Stomach (tissue), 19 donors: ENCODE measurements around the gene OR5V1. TPM values are rescaled to one million over a fixed set of nuclear protein-coding genes. Genes with fewer than 3 reads are reported as not detected.

Experiments used
- DNase-seq, 2 donors: peaks; one replicate each; pipeline versions ENCODE4 v3.0.0 to v3.0.0-alpha.2; 2013 to 2019
- H3K27ac ChIP-seq, 5 donors: fragments of 200-600 bp in 4 of 5; sonication (generic) in 4 of 5; one replicate each; pipeline ENCODE4 v1.5.1; 2013 to 2019; ENCODE audit warnings: mild to moderate bottlenecking in 1 of 5, moderate library complexity in 1 of 5
- H3K27me3 ChIP-seq, 3 donors: fragments of 200-600 bp; sonication (generic); one replicate each; pipeline ENCODE4 v1.5.1; 2017 to 2019; ENCODE audit warnings: mixed run types in 1 of 3
- H3K36me3 ChIP-seq, 4 donors: fragments of 200-600 bp; sonication (generic); 1 replicate in 3 of 4; 2 replicates in 1 of 4; pipeline ENCODE4 v1.5.1; 2016 to 2019
- H3K4me1 ChIP-seq, 4 donors: fragments of 200-600 bp; sonication (generic); one replicate each; pipeline ENCODE4 v1.5.1; 2016 to 2019
- H3K4me3 ChIP-seq, 4 donors: fragments of 200-600 bp; sonication (generic) in 3 of 4; one replicate each; pipeline ENCODE4 v1.5.1; 2016 to 2019; ENCODE audit warnings: mild to moderate bottlenecking in 1 of 4
- H3K9me3 ChIP-seq, 4 donors: fragments of 200-600 bp; sonication (generic); one replicate each; pipeline ENCODE4 v1.5.1; 2016 to 2019
- EP300 ChIP-seq: sonication (generic); formaldehyde crosslinking; IDR thresholded peaks from one replicate; pipeline ENCODE4 v1.6.1; 2017; ENCODE audit warnings: antibody characterized with exemption
- POLR2A ChIP-seq, 4 donors: fragments of 450-650 bp; IDR thresholded peaks; one replicate each; pipeline ENCODE4 v1.6.1; 2016; ENCODE audit warnings: antibody characterized with exemption in 4 of 4, control low read depth in 2 of 4, mild to moderate bottlenecking in 1 of 4, moderate library complexity in 1 of 4
- POLR2AphosphoS5 ChIP-seq, 3 donors: sonication (generic); formaldehyde crosslinking; IDR thresholded peaks; one replicate each; pipeline ENCODE4 v1.6.1; 2016; ENCODE audit warnings: antibody characterized with exemption in 3 of 3
- WGBS, 5 donors: extraction: QIAGEN DNeasy Blood & Tissue Kit in 3 of 5; methylation state at CpG; one replicate each; pipeline versions ENCODE4 v1.1.5 to v1.1.7; 2013 to 2018; 5-methylcytosine and 5-hydroxymethylcytosine counted together
- intact Hi-C: fragments of 100-400 bp; cut with DNase I; formaldehyde crosslinking; loops from one replicate; pipeline ENCODE4 v1.15.1; 2023; ENCODE audit warnings: low total_unique reads
- long read RNA-seq, 10 donors: transcript quantifications; one replicate each; lab custom pipeline, GENCODE V29; 2026
- polyA plus RNA-seq, 3 donors: library from polyadenylated mRNA; stranded (reverse); fragments of 200-250 nt; gene quantifications; one replicate each; pipeline ENCODE4 v1.2.3, GENCODE V29; 2013
- total RNA-seq, 5 donors: library from RNA; depleted of rRNA; stranded (reverse); fragments of >200 nt; gene quantifications; one replicate each; pipeline versions ENCODE4 v1.1.0 to v1.2.3, GENCODE V29; 2014 to 2016
- TF ChIP-seq, protein P1 (sequence below), 7 experiments: fragments of 450-650 bp in 4 of 7; fragments of 200-600 bp in 3 of 7; sonication (generic) in 3 of 7; IDR thresholded peaks; one replicate each; pipeline ENCODE4 v1.5.1; 2016 to 2019; ENCODE audit warnings: antibody characterized with exemption in 7 of 7, control low read depth in 2 of 7, mild to moderate bottlenecking in 1 of 7
- donor health status: healthy with polysubstance abuse.
- donor health status: Bipolar disorder and iron deficiency.
- donor health status: healthy.

OR5V1 gene
- total RNA-seq (not detected), polyA plus RNA-seq (not detected)
- long read RNA-seq, donor 1 = 0 reads
- long read RNA-seq, donor 2 = 0 reads
- long read RNA-seq, donor 3 = 0 reads
- long read RNA-seq, donor 4 = 0 reads
- long read RNA-seq, donor 5 = 0 reads
- long read RNA-seq, donor 6 = 0 reads
- long read RNA-seq, donor 7 = 0 reads
- long read RNA-seq, donor 8 = 0 reads
- long read RNA-seq, donor 9 = 0 reads
- long read RNA-seq, donor 10 = 0 reads

DNA sequence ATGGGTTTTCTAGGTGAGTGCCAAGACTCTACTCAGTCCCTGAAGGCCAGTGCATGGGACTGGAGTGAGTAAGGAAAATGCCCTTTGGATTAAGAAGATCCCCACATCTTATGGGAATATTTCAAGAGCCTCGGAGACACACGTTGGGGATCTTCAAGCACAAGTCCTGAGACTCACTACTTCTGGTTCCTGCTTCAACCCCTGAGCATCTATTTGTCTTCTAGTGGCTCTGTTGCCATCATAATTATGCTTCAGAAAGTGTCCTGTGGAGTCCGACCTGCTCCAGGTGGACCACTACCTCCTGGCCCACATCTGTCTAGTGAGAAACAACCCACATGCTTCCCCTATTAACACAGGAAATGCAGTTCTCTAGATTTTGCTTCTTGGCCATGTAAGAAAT lies at the start of gene OR5V1:
TSS of gene OR5V1 (minus strand) at position 101 of the 400 bp plus-strand sequence. CDS start 12,670 bp downstream, outside the sequence.
- Histone ChIP-seq H3K9me3 (peaks cover 0 to 6% (median 0%) of the 10 kb centered on the region in 4 donors), H3K36me3 (no peaks in the 10 kb centered on the region), H3K4me1 (no peaks in the 10 kb centered on the region), H3K27ac (no peak within 1 kb of the TSS), H3K27me3 (no peaks in the 10 kb centered on the region), H3K4me3 (no peak within 1 kb of the TSS)
- DNase-seq = no peak
- 65 to 80% (median 79%) methylated on average over 3 of the region's 3 CpGs for WGBS, 5 donors
- no peak for TF ChIP-seq EP300
- TF ChIP-seq, protein P1, sequence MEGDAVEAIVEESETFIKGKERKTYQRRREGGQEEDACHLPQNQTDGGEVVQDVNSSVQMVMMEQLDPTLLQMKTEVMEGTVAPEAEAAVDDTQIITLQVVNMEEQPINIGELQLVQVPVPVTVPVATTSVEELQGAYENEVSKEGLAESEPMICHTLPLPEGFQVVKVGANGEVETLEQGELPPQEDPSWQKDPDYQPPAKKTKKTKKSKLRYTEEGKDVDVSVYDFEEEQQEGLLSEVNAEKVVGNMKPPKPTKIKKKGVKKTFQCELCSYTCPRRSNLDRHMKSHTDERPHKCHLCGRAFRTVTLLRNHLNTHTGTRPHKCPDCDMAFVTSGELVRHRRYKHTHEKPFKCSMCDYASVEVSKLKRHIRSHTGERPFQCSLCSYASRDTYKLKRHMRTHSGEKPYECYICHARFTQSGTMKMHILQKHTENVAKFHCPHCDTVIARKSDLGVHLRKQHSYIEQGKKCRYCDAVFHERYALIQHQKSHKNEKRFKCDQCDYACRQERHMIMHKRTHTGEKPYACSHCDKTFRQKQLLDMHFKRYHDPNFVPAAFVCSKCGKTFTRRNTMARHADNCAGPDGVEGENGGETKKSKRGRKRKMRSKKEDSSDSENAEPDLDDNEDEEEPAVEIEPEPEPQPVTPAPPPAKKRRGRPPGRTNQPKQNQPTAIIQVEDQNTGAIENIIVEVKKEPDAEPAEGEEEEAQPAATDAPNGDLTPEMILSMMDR (IDR thresholded peaks at IDR 0.05) = no peak
- TF ChIP-seq POLR2A (IDR thresholded peaks at IDR 0.05) = no peak
- no peak for TF ChIP-seq POLR2AphosphoS5 (IDR thresholded peaks at IDR 0.05)
- intact Hi-C loops = no loop called here

DNA sequence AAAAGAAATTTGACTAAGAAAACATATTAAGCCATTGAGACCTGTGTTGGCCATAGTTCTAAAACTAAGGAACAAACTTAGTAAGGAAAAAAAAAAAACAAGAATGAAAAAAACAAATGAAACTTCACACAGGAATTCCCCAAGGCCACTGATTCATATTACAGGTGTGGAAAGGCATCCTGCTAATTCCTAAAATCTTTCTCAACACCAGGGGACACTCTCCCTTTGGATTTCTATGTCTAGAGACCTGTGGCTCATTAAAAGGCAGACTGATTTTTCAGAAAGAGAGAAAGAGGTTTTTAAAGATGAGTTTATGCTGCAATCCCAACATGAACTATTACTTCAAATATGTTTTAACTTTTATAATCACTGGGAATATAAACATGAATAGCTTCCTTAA lies 45.9 kb upstream of the OR5V1 start, which contains the start of gene OR12D1:
TSS of gene OR12D1 (plus strand) at position 341 of the 400 bp plus-strand sequence.
- H3K36me3 ChIP-seq = no peaks in the 10 kb centered on the region
- intact Hi-C loops = no loop called here

DNA sequence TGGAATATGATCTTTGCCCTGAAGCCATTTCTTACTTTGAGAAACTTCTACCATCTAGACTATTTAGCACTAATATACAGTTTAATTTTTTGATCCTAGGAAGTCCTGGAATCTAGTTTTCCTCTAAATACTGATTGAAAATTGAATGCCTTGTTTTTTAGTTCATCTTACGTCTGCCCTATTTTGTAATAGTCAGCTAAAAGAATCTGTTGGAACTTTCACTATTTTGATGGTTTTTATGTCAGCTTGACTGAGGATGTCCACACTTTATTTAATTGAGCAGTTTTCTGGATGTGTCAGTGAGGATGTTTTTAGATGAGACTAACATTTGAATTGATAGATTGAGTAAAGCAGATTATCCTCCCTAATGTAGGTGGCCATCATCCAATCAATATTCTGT lies 35.1 kb upstream of the OR5V1 start:
- TF ChIP-seq POLR2AphosphoS5 (IDR thresholded peaks at IDR 0.05) (no peak), EP300 (no peak), POLR2A (IDR thresholded peaks at IDR 0.05) (no peak)
- TF ChIP-seq, protein P1 (IDR thresholded peaks at IDR 0.05) = no peak
- WGBS, 5 donors = 44 to 98% (median 51%) methylated on average over 1 of the region's 1 CpG
- intact Hi-C loops = no loop called here

More for the DNA sequence above, 45.9 kb upstream of the OR5V1 start, which contains the start of gene OR12D1:
- DNase-seq = peak in 1 of 2 donors; percentile 3
- no peak within 1 kb of the TSS for H3K27ac ChIP-seq
- peaks cover 0 to 8% (median 0%) of the 10 kb centered on the region in 4 donors for H3K9me3 ChIP-seq
- H3K4me3 ChIP-seq = no peak within 1 kb of the TSS
- no peaks in the 10 kb centered on the region for H3K4me1 ChIP-seq
- TF ChIP-seq POLR2A (IDR thresholded peaks at IDR 0.05) (no peak), POLR2AphosphoS5 (IDR thresholded peaks at IDR 0.05) (no peak), EP300 (no peak)
- TF ChIP-seq, protein P1 (IDR thresholded peaks at IDR 0.05) = no peak
- no peaks in the 10 kb centered on the region for H3K27me3 ChIP-seq

DNA sequence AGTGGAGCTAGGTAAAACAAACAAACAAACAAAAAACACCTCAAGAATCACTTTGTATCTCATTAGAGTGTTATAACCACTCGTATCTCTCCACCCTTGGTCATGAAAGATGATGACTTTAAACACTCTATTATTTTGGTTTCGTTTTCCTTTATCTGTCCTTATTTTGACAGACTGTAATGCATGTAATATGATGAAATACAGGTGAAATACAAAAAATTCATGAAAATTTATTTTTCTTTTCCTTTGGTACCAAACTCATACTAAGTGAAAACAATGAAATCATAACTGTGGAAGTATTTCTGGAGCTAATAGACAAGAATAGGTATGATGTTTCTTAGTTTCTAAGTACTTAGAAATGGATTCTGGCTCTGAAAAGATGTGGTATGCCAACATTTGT lies 30.9 kb upstream of the OR5V1 start:
- Histone ChIP-seq H3K4me3 (no peak overlapping the region), H3K36me3 (no peaks in the 10 kb centered on the region), H3K4me1 (no peaks in the 10 kb centered on the region), H3K27me3 (no peaks in the 10 kb centered on the region), H3K9me3 (peaks cover 0 to 2% (median 0%) of the 10 kb centered on the region in 4 donors), H3K27ac (no peak overlapping the region)
- intact Hi-C loops = no loop called here
- no peak for DNase-seq
- TF ChIP-seq EP300 (no peak), POLR2A (IDR thresholded peaks at IDR 0.05) (no peak), POLR2AphosphoS5 (IDR thresholded peaks at IDR 0.05) (no peak)
- TF ChIP-seq, protein P1 (IDR thresholded peaks at IDR 0.05) = no peak
- 57 to 72% (median 70%) methylated on average over 2 of the region's 2 CpGs for WGBS, 5 donors

More for the DNA sequence above, 35.1 kb upstream of the OR5V1 start:
- H3K4me3 ChIP-seq = no peak overlapping the region
- peaks cover 0 to 7% (median 0%) of the 10 kb centered on the region in 4 donors for H3K9me3 ChIP-seq
- no peak overlapping the region for H3K27ac ChIP-seq
- H3K4me1 ChIP-seq = no peaks in the 10 kb centered on the region
- no peaks in the 10 kb centered on the region for H3K36me3 ChIP-seq
- H3K27me3 ChIP-seq = no peaks in the 10 kb centered on the region
- no peak for DNase-seq
